ENCODE measurements around the gene SUGP1.

The SUGP1 gene

DNA sequence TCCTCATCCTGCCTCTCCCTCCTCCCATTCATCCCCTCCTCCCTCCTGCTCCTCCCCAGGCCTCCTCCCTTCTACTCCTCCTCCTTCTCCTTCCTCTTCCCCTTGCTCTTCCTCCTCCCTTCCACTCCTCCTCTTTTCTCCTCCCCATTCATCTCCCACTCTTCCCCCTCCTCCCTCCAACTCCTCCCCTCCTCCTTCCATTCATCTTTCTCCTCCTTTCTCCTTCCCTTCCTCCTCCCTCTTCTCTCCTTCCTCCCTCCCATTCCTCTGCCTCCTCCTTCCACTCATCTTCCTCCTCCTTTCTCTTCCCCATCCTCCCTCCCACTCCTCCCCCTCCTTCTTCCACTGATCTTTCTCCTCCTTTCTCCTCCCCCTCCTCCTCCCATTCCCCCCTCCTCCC, 80.6 kb downstream of the SUGP1 start:
- Histone ChIP-seq H3K4me2 (ENCODE audit: insufficient read depth, low read length) (no peak overlapping the region), H3K36me3 (ENCODE audit: insufficient read depth, low read length) (no peaks in the 10 kb centered on the region), H3K4me1 (ENCODE audit: insufficient read depth, low read length) (no peaks in the 10 kb centered on the region), H3K4me3 (ENCODE audit: low read depth in 1 of 2, low read length in 2 of 2) (no peak overlapping the region), H3K9ac (ENCODE audit: low read depth, low read length) (no peak overlapping the region), H3K27ac (ENCODE audit: low read length) (no peak overlapping the region), H3K27me3 (ENCODE audit: insufficient read depth, low read length, poor library complexity) (no peaks in the 10 kb centered on the region), H3K79me2 (ENCODE audit: insufficient read depth, low read length) (no peaks in the 10 kb centered on the region), H3K9me3 (ENCODE audit: insufficient read depth, low read length, severe bottlenecking) (peaks cover 7% of the 10 kb centered on the region), H2AFZ (ENCODE audit: low read depth, low read length) (no peak overlapping the region), H4K20me1 (ENCODE audit: insufficient read depth, low read length) (no peaks in the 10 kb centered on the region)
- TF ChIP-seq EZH2 (IDR thresholded peaks at IDR 0.05; ENCODE audit: borderline replicate concordance, low read depth, low read length, severe bottlenecking) (no peak), CTCF (IDR thresholded peaks at IDR 0.05; ENCODE audit: borderline replicate concordance, extremely low read depth, low read length, poor library complexity, severe bottlenecking) (no peak)
- ATAC-seq (ENCODE audit: insufficient read depth, low read depth) (no peak), DNase-seq (no peak)

- Histone ChIP-seq H3K4me2 (ENCODE audit: insufficient read depth, low read length) (no peak overlapping the region), H3K4me3 (ENCODE audit: low read depth in 1 of 2, low read length in 2 of 2) (no peak overlapping the region), H3K79me2 (ENCODE audit: insufficient read depth, low read length) (no peaks in the 10 kb centered on the region), H3K9ac (ENCODE audit: low read depth, low read length) (no peak overlapping the region), H3K27ac (ENCODE audit: low read length) (no peak overlapping the region), H3K9me3 (ENCODE audit: insufficient read depth, low read length, severe bottlenecking) (peaks cover 17% of the 10 kb centered on the region), H3K4me1 (ENCODE audit: insufficient read depth, low read length) (no peaks in the 10 kb centered on the region), H4K20me1 (ENCODE audit: insufficient read depth, low read length) (no peaks in the 10 kb centered on the region), H2AFZ (ENCODE audit: low read depth, low read length) (no peak overlapping the region), H3K36me3 (ENCODE audit: insufficient read depth, low read length) (no peaks in the 10 kb centered on the region), H3K27me3 (ENCODE audit: insufficient read depth, low read length, poor library complexity) (no peaks in the 10 kb centered on the region)
- TF ChIP-seq CTCF (IDR thresholded peaks at IDR 0.05; ENCODE audit: borderline replicate concordance, extremely low read depth, low read length, poor library complexity, severe bottlenecking), result no peak
- TF ChIP-seq EZH2 (IDR thresholded peaks at IDR 0.05; ENCODE audit: borderline replicate concordance, low read depth, low read length, severe bottlenecking), result no peak
- ATAC-seq (ENCODE audit: insufficient read depth, low read depth) (no peak), DNase-seq (no peak)
Observed at GRCh38 chr19:19238126-19238894, 82.0 kb downstream of the SUGP1 start.

DNA sequence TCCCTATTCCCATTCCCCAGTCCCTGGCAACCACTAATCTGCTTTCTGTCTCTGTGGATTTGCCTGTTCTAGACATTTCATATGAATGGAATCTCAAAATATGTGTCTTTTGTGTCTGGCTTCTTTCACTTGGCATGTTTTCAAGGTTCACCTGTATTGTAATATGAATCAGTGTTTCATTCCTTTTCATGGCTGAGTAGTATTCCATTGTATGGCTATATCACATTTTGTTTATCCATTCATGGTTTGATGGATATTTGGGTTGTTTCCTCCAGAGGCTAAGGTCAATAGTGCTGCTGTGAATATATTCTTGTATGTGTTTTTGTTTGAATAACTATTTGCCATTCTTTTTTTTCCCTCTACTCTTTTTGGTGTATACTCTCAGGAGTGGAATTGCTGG, 84.1 kb downstream of the SUGP1 start:
- Histone ChIP-seq H2AFZ (ENCODE audit: low read depth, low read length) (no peak overlapping the region), H4K20me1 (ENCODE audit: insufficient read depth, low read length) (no peaks in the 10 kb centered on the region), H3K79me2 (ENCODE audit: insufficient read depth, low read length) (no peaks in the 10 kb centered on the region), H3K9ac (ENCODE audit: low read depth, low read length) (no peak overlapping the region), H3K4me1 (ENCODE audit: insufficient read depth, low read length) (no peaks in the 10 kb centered on the region), H3K4me3 (ENCODE audit: low read depth in 1 of 2, low read length in 2 of 2) (no peak overlapping the region), H3K4me2 (ENCODE audit: insufficient read depth, low read length) (no peak overlapping the region), H3K9me3 (ENCODE audit: insufficient read depth, low read length, severe bottlenecking) (peaks cover 17% of the 10 kb centered on the region), H3K27me3 (ENCODE audit: insufficient read depth, low read length, poor library complexity) (no peaks in the 10 kb centered on the region), H3K36me3 (ENCODE audit: insufficient read depth, low read length) (no peaks in the 10 kb centered on the region), H3K27ac (ENCODE audit: low read length) (no peak overlapping the region)
- ATAC-seq (ENCODE audit: insufficient read depth, low read depth), result no peak
- DNase-seq, result no peak
- no peak for TF ChIP-seq EZH2 (IDR thresholded peaks at IDR 0.05; ENCODE audit: borderline replicate concordance, low read depth, low read length, severe bottlenecking)
- TF ChIP-seq CTCF (IDR thresholded peaks at IDR 0.05; ENCODE audit: borderline replicate concordance, extremely low read depth, low read length, poor library complexity, severe bottlenecking), result no peak

All from DND-41 (cell line).